ENCODE measurements around the gene CACNB2.

DNA sequence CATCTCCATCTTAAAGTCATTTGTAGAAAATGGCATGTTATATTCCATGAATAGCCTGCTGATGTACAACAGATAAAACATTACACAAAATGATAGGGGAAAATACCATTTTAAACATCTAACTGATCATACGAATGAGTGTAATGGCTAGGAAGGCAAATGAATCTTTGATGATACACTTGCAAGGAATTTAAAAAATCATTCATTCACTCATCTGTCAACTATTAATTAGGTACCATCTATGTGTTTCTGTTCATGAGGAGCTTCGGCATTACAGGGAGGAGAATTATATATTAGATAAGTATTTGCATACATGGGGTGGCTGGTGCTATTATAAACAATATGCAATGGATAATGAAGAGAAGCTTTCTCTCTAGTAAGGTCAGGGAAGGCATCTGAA lies 183.7 kb downstream of the CACNB2 start:
- TF ChIP-seq EZH2phosphoT487 (IDR thresholded peaks at IDR 0.05; ENCODE audit: low read depth) = no peak
- TF ChIP-seq, protein P1, sequence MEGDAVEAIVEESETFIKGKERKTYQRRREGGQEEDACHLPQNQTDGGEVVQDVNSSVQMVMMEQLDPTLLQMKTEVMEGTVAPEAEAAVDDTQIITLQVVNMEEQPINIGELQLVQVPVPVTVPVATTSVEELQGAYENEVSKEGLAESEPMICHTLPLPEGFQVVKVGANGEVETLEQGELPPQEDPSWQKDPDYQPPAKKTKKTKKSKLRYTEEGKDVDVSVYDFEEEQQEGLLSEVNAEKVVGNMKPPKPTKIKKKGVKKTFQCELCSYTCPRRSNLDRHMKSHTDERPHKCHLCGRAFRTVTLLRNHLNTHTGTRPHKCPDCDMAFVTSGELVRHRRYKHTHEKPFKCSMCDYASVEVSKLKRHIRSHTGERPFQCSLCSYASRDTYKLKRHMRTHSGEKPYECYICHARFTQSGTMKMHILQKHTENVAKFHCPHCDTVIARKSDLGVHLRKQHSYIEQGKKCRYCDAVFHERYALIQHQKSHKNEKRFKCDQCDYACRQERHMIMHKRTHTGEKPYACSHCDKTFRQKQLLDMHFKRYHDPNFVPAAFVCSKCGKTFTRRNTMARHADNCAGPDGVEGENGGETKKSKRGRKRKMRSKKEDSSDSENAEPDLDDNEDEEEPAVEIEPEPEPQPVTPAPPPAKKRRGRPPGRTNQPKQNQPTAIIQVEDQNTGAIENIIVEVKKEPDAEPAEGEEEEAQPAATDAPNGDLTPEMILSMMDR (IDR thresholded peaks at IDR 0.05; ENCODE audit: low read depth, low read length) = no peak
